Measurements from ENCODE around the gene HK1.

HK1 gene

GRCh38 chr10:69392481-69393000, 114.2 kb downstream of the HK1 start:
- peaks cover 71% of the 10 kb centered on the region for H3K36me3 Mint-ChIP-seq (ENCODE audit: low read depth)
- H3K27ac Mint-ChIP-seq, result no peak overlapping the region
- peaks cover 6% of the 10 kb centered on the region for H3K4me1 Mint-ChIP-seq (ENCODE audit: low read depth)
- no peaks in the 10 kb centered on the region for H3K27me3 Mint-ChIP-seq
- no peaks in the 10 kb centered on the region for H3K9me3 Mint-ChIP-seq
- no peak overlapping the region for H3K4me3 Mint-ChIP-seq

- Mint-ChIP-seq H3K4me1 (ENCODE audit: low read depth) (peaks cover 6% of the 10 kb centered on the region), H3K36me3 (ENCODE audit: low read depth) (peaks cover 63% of the 10 kb centered on the region), H3K9me3 (no peaks in the 10 kb centered on the region), H3K27me3 (no peaks in the 10 kb centered on the region), H3K4me3 (no peak overlapping the region), H3K27ac (no peak overlapping the region)
These were observed 115.7 kb downstream of the HK1 start for GRCh38 chr10:69394020-69394419.

- Mint-ChIP-seq H3K36me3 (ENCODE audit: low read depth) (peaks cover 64% of the 10 kb centered on the region), H3K4me3 (no peak overlapping the region), H3K27me3 (no peaks in the 10 kb centered on the region), H3K4me1 (ENCODE audit: low read depth) (no peaks in the 10 kb centered on the region), H3K9me3 (no peaks in the 10 kb centered on the region), H3K27ac (no peak overlapping the region)
These were observed 119.7 kb downstream of the HK1 start for GRCh38 chr10:69397972-69398371.

- H3K36me3 Mint-ChIP-seq (ENCODE audit: low read depth), result peaks cover 67% of the 10 kb centered on the region
- H3K9me3 Mint-ChIP-seq, result no peaks in the 10 kb centered on the region
- no peak overlapping the region for H3K27ac Mint-ChIP-seq
- no peaks in the 10 kb centered on the region for H3K27me3 Mint-ChIP-seq
- no peak overlapping the region for H3K4me3 Mint-ChIP-seq
- no peaks in the 10 kb centered on the region for H3K4me1 Mint-ChIP-seq (ENCODE audit: low read depth)
These were observed 120.2 kb downstream of the HK1 start for GRCh38 chr10:69398466-69398865.

GRCh38 chr10:69400936-69401335, 122.6 kb downstream of the HK1 start:
- H3K27ac Mint-ChIP-seq, result no peak overlapping the region

GRCh38 chr10:69401416-69401815, 123.1 kb downstream of the HK1 start:
- no peaks in the 10 kb centered on the region for H3K9me3 Mint-ChIP-seq
- H3K4me3 Mint-ChIP-seq, result no peak overlapping the region
- no peaks in the 10 kb centered on the region for H3K4me1 Mint-ChIP-seq (ENCODE audit: low read depth)
- H3K36me3 Mint-ChIP-seq (ENCODE audit: low read depth), result peaks cover 54% of the 10 kb centered on the region
- no peaks in the 10 kb centered on the region for H3K27me3 Mint-ChIP-seq
- H3K27ac Mint-ChIP-seq, result no peak overlapping the region

More at GRCh38 chr10:69400936-69401335, 122.6 kb downstream of the HK1 start:
- Mint-ChIP-seq H3K27me3 (no peaks in the 10 kb centered on the region), H3K36me3 (ENCODE audit: low read depth) (peaks cover 57% of the 10 kb centered on the region), H3K9me3 (no peaks in the 10 kb centered on the region), H3K4me1 (ENCODE audit: low read depth) (no peaks in the 10 kb centered on the region), H3K4me3 (no peak overlapping the region)

- peaks cover 48% of the 10 kb centered on the region for H3K36me3 Mint-ChIP-seq (ENCODE audit: low read depth)
- no peak overlapping the region for H3K4me3 Mint-ChIP-seq
- H3K9me3 Mint-ChIP-seq, result no peaks in the 10 kb centered on the region
- H3K4me1 Mint-ChIP-seq (ENCODE audit: low read depth), result no peaks in the 10 kb centered on the region
- H3K27ac Mint-ChIP-seq, result no peak overlapping the region
- H3K27me3 Mint-ChIP-seq, result no peaks in the 10 kb centered on the region
These were observed 124.1 kb downstream of the HK1 start for GRCh38 chr10:69402386-69402785.

- Mint-ChIP-seq H3K9me3 (no peaks in the 10 kb centered on the region), H3K4me1 (ENCODE audit: low read depth) (peaks cover 4% of the 10 kb centered on the region), H3K36me3 (ENCODE audit: low read depth) (peaks cover 48% of the 10 kb centered on the region), H3K27me3 (no peaks in the 10 kb centered on the region), H3K27ac (no peak overlapping the region), H3K4me3 (no peak overlapping the region)
These were observed 124.8 kb downstream of the HK1 start for GRCh38 chr10:69403066-69403465.

- no peaks in the 10 kb centered on the region for H3K9me3 Mint-ChIP-seq
- no peak overlapping the region for H3K27ac Mint-ChIP-seq
- no peak overlapping the region for H3K4me3 Mint-ChIP-seq
- H3K27me3 Mint-ChIP-seq, result no peaks in the 10 kb centered on the region
- H3K36me3 Mint-ChIP-seq (ENCODE audit: low read depth), result peaks cover 46% of the 10 kb centered on the region
- H3K4me1 Mint-ChIP-seq (ENCODE audit: low read depth), result peaks cover 8% of the 10 kb centered on the region
These were observed 125.2 kb downstream of the HK1 start for GRCh38 chr10:69403519-69403918.

- H3K27me3 Mint-ChIP-seq, result no peaks in the 10 kb centered on the region
- H3K9me3 Mint-ChIP-seq, result no peaks in the 10 kb centered on the region
- no peak overlapping the region for H3K4me3 Mint-ChIP-seq
- peaks cover 37% of the 10 kb centered on the region for H3K36me3 Mint-ChIP-seq (ENCODE audit: low read depth)
- no peak overlapping the region for H3K27ac Mint-ChIP-seq
- H3K4me1 Mint-ChIP-seq (ENCODE audit: low read depth), result peaks cover 14% of the 10 kb centered on the region
These were observed 126.5 kb downstream of the HK1 start for GRCh38 chr10:69404786-69405185.

GRCh38 chr10:69405221-69405620, 126.9 kb downstream of the HK1 start:
- Mint-ChIP-seq H3K27me3 (no peaks in the 10 kb centered on the region), H3K4me1 (ENCODE audit: low read depth) (peaks cover 14% of the 10 kb centered on the region), H3K36me3 (ENCODE audit: low read depth) (peaks cover 37% of the 10 kb centered on the region), H3K4me3 (no peak overlapping the region), H3K9me3 (no peaks in the 10 kb centered on the region), H3K27ac (no peak overlapping the region)

- Mint-ChIP-seq H3K4me1 (ENCODE audit: low read depth) (peaks cover 14% of the 10 kb centered on the region), H3K27me3 (no peaks in the 10 kb centered on the region), H3K9me3 (no peaks in the 10 kb centered on the region), H3K36me3 (ENCODE audit: low read depth) (peaks cover 28% of the 10 kb centered on the region), H3K27ac (peak overlapping the region; percentile 22), H3K4me3 (no peak overlapping the region)
These were observed 128.1 kb downstream of the HK1 start for GRCh38 chr10:69406302-69406811.

- no peaks in the 10 kb centered on the region for H3K27me3 Mint-ChIP-seq
- H3K9me3 Mint-ChIP-seq, result no peaks in the 10 kb centered on the region
- H3K27ac Mint-ChIP-seq, result peak overlapping the region; percentile 22
- peaks cover 14% of the 10 kb centered on the region for H3K4me1 Mint-ChIP-seq (ENCODE audit: low read depth)
- H3K4me3 Mint-ChIP-seq, result no peak overlapping the region
- H3K36me3 Mint-ChIP-seq (ENCODE audit: low read depth), result peaks cover 22% of the 10 kb centered on the region
These were observed 128.7 kb downstream of the HK1 start for GRCh38 chr10:69406816-69407580.

- Mint-ChIP-seq H3K4me3 (peak overlapping the region; percentile 39), H3K27me3 (no peaks in the 10 kb centered on the region), H3K36me3 (ENCODE audit: low read depth) (peaks cover 14% of the 10 kb centered on the region), H3K9me3 (no peaks in the 10 kb centered on the region), H3K27ac (peak overlapping the region; percentile 45), H3K4me1 (ENCODE audit: low read depth) (peaks cover 14% of the 10 kb centered on the region)
These were observed 129.5 kb downstream of the HK1 start for GRCh38 chr10:69407621-69408301.
